ENCODE results near the gene VPS13C. TPM values are rescaled to one million over a fixed set of nuclear protein-coding genes. Genes with fewer than 3 reads are reported as not detected.
"Not testable (repeated sequence)": the region's sequence is repeated elsewhere in the genome, so short reads cannot be mapped to it uniquely, and the experiment has no call there.

VPS13C gene
- total and polyA plus RNA-seq, 5 experiments from 2014 or later, result 11.1 to 109 (median 17.6) TPM

DNA sequence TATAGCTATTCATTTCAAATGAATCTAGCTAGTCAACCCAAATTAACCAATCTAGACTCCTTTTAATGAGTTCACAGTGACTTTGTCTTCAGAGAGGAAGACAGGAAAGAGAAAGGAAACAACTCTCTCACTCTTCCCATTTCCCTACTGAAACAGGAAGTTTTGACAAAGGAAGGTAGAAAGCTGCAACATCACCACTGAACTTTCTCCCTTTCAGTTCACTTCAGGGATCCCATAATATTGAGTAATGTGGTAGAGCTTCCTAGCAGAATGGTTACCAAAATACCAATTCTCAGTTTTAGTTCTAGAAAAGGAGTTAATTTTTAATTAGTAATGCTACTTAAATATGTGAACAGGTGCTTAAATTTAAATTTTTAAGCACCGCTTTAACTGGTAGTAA, 7.5 kb downstream of the VPS13C start:
- Mint-ChIP-seq H3K4me1 (peaks cover 21 to 71% (median 57%) of the 10 kb centered on the region in 4 donors), H3K27ac (peak overlapping the region in 2 of 10 donors; percentile 8 to 32)

DNA sequence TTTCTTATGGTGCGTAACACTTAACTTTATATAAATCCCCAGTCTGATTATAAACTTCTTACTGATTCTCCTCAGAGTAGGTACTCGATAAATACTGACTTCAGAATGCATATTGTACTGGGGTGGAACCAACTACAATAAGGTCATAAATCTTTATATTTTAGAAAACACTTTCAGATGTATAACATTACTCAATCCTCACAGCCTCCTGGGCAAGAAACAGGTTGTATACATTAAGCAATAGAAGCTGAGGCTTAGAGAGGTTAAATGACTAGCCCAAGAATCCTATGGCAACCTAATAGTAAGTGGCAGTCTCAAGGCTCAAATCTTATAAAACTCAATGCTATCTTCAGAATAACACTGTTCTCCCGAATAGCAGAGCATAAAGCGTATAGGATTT, 9.1 kb downstream of the VPS13C start:
- peak overlapping the region in 2 of 10 donors; percentile 19 to 33 for H3K27ac Mint-ChIP-seq
- peaks cover 0 to 7% (median 5%) of the 10 kb centered on the region in 3 donors for H3K36me3 Mint-ChIP-seq
- peaks cover 21 to 73% (median 55%) of the 10 kb centered on the region in 4 donors for H3K4me1 Mint-ChIP-seq
- H3K4me3 Mint-ChIP-seq, result no peak overlapping the region
- POLR2A ChIA-PET, result interaction anchor here (0.8 kb wide), 1 partner anchor 10 kb away, joined by 6 read pairs; the partner anchor contains the start of gene VPS13C
- ATAC-seq (no peak), DNase-seq (no peak)
- H3K9me3 Mint-ChIP-seq, result peaks cover 0 to 2% (median 0%) of the 10 kb centered on the region in 9 donors
- no peaks in the 10 kb centered on the region for H3K27me3 Mint-ChIP-seq

More for the DNA sequence above, 7.5 kb downstream of the VPS13C start:
- Mint-ChIP-seq H3K4me3 (no peak overlapping the region), H3K9me3 (peaks cover 0 to 2% (median 0%) of the 10 kb centered on the region in 9 donors), H3K36me3 (peaks cover 0 to 11% (median 3%) of the 10 kb centered on the region in 3 donors), H3K27me3 (no peaks in the 10 kb centered on the region)
- POLR2A ChIA-PET, result interaction anchor here (0.6 to 0.7 kb wide), 2 partner anchors 25 to 41 kb away, joined by 3 to 5 read pairs; no protein-coding TSS in a partner anchor
- DNase-seq, result no peak
- no peak for ATAC-seq

DNA sequence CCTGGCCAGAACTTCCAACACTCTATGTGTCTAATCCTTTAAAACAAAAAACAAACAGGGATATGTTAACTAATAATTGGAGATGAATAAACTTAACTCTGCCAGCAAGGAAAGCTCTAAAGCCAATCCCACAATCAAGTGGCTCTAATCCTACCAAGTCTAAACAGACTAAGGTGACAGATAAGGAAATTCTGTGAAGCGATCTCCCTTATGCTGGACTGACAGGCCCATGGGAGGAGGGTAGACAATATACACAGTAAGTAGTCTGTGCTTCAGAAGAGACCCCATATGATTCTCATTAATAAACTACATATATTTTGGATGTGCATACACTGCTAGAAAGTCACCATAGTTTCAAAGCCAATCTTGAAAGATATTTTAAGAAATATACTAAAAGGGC, 10.1 kb downstream of the VPS13C start:
- Mint-ChIP-seq H3K9me3 (peaks cover 0 to 2% (median 0%) of the 10 kb centered on the region in 9 donors), H3K4me1 (peaks cover 20 to 75% (median 56%) of the 10 kb centered on the region in 4 donors), H3K4me3 (no peak overlapping the region), H3K36me3 (peaks cover 0 to 7% (median 5%) of the 10 kb centered on the region in 3 donors), H3K27me3 (no peaks in the 10 kb centered on the region), H3K27ac (peak overlapping the region in 2 of 10 donors; percentile 6 to 64)
- ATAC-seq, result no peak
- DNase-seq, result no peak
- POLR2A ChIA-PET, result interaction anchor here (0.8 kb wide), 1 partner anchor 11 kb away, joined by 6 read pairs; the partner anchor contains the start of gene VPS13C

DNA sequence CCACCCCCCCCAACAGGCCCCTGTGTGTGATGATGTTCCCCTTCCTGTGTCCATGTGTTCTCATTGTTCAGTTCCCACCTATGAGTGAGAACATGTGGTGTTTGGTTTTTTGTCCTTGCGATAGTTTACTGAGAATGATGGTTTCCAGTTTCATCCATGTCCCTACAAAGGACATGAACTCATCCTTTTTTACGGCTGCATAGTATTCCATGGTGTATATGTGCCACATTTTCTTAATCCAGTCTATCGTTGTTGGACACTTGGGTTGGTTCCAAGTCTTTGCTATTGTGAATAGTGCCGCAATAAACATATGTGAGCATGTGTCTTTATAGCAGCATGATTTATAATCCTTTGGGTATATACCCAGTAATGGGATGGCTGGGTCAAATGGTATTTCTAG, 12.0 kb downstream of the VPS13C start:
- H3K9me3 Mint-ChIP-seq, H3K4me3 Mint-ChIP-seq, H3K27ac Mint-ChIP-seq, DNase-seq, H3K27me3 Mint-ChIP-seq, POLR2A ChIA-PET, ATAC-seq: not testable (repeated sequence)
- peaks cover 12 to 69% (median 39%) of the 10 kb centered on the region in 4 donors for H3K4me1 Mint-ChIP-seq
- peaks cover 0 to 11% (median 7%) of the 10 kb centered on the region in 3 donors for H3K36me3 Mint-ChIP-seq

DNA sequence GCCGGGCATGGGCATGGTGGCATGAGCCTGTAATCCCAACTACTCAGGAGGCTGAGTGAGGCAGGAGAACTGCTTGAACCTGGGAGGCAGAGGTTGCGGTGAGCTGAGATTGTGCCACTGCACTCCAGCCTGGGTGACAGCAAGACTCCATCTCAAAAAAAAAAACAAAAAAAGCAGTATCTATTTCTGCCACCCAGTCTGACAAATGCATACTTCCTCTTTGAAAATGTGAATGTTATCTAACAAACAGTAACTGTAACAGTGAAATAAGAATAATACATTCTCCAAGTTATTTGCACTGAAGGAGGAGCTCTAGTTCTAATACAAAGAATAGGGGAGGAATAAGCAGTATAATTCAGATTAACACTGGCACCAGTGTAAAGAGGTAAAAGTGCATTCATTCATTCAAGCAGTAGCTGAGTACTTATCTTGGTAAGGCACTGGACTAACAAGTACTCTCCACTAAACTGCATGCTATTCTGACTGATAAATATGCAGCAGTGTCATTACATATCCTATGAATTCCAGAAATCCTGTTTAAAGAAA, 12.9 kb downstream of the VPS13C start:
- H3K9me3 Mint-ChIP-seq, result peaks cover 0 to 2% (median 0%) of the 10 kb centered on the region in 9 donors
- no peaks in the 10 kb centered on the region for H3K27me3 Mint-ChIP-seq
- peaks cover 12 to 62% (median 35%) of the 10 kb centered on the region in 4 donors for H3K4me1 Mint-ChIP-seq
- peaks cover 0 to 12% (median 7%) of the 10 kb centered on the region in 3 donors for H3K36me3 Mint-ChIP-seq
- POLR2A ChIA-PET, result no interaction called here
- H3K4me3 Mint-ChIP-seq, result peak overlapping the region in 2 of 10 donors; percentile 10 to 39
- no peak for DNase-seq
- H3K27ac Mint-ChIP-seq, result peak overlapping the region in 3 of 10 donors; percentile 10 to 73 (median 19)
- no peak for ATAC-seq

DNA sequence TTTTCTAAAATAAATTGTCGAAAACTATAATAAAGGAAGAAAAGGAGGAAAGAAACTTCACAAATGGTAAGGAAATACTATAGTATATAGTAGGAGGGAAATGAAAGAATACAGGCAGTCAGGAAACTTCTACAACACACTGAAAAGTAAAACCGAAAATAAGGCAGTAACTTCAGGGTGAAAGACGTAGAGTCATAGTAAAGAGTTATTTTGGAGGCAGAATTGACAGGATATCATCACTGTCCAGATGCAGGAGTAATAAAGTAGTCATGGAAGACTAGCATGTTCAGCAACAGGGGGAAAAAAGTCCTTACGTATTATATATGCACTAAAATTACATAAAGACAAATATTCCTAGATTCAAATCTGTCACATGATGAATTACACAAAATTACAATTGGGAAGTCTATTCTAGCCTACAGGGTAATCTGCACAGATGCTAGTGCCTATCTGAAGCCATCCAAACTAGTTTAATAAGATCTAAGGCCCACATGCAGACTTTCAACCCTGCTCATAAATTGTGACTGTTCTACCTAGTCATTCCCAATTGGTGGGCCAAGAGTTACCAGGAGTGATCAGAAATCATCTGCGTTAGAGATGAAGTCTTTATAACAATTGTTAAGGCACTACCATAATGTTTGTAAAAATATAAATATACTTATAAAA, 14.0 kb downstream of the VPS13C start:
- ATAC-seq (peak in 1 of 2 donors; percentile 39), DNase-seq (no peak)
- POLR2A ChIA-PET, result no interaction called here
- Mint-ChIP-seq H3K4me1 (peaks cover 8 to 51% (median 27%) of the 10 kb centered on the region in 4 donors), H3K36me3 (peaks cover 0 to 18% (median 8%) of the 10 kb centered on the region in 3 donors), H3K9me3 (peaks cover 0 to 2% (median 0%) of the 10 kb centered on the region in 9 donors), H3K4me3 (peak overlapping the region in 5 of 10 donors; percentile 24 to 68 (median 51)), H3K27me3 (no peaks in the 10 kb centered on the region), H3K27ac (peak overlapping the region in 6 of 10 donors; percentile 9 to 73 (median 44))

DNA sequence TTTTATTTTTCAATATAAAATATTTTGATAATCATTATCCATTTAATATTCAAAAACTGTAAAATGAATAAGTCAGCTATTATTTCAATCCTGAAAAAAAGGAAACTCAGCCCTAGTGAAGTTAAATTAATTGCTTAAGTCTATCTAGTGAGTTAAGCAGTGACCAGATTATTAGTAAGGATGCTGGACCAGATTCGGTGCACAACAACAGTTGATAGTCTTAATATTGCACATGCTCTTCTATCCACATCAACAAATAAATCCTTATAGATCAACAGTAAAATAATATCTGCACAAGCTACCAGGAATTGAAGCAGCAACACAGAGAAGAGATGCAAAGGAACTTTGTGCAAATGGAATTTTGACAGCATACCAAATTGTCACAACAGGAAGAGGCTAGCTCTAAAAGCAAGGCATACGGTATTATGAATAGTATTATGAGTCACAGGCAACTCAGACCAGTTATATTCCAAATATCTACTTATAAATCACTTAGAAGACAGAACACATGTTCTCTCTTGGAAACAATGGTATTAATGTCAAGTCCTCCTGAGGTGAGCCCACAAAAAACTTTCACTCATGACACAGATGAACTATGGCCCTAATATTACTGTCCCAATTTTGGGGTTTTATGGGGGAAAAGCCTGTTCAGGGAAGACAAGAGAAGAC, 24.9 kb downstream of the VPS13C start:
- H3K27me3 Mint-ChIP-seq, result no peaks in the 10 kb centered on the region

DNA sequence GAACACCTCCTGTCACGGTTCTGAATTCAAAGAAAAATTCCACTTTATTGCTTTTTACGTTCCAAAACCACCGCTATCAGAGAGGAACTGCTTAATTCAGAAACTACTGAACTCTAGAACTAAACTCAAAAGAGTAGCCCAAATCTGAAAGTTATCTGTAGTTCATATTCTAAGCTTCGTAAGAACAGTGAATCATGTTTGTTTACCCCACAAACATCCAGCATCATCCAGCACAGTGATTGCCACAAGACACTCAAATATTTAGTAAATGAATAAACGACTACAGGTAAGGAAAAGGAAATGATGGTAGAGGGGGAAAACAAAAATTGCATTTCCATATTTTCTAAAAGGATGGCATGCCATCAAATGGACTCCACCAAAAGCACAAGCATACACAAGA, 32.3 kb downstream of the VPS13C start:
- no peaks in the 10 kb centered on the region for H3K27me3 Mint-ChIP-seq
- ATAC-seq (no peak), DNase-seq (no peak)
- peaks cover 5 to 63% (median 27%) of the 10 kb centered on the region in 3 donors for H3K36me3 Mint-ChIP-seq
- no peaks in the 10 kb centered on the region for H3K9me3 Mint-ChIP-seq
- POLR2A ChIA-PET, result interaction anchor here (0.6 kb wide), 1 partner anchor 25 kb away, joined by 5 read pairs; no protein-coding TSS in a partner anchor
- H3K27ac Mint-ChIP-seq, result peak overlapping the region in 2 of 10 donors; percentile 15 to 35
- H3K4me3 Mint-ChIP-seq, result no peak overlapping the region
- peaks cover 6 to 28% (median 12%) of the 10 kb centered on the region in 4 donors for H3K4me1 Mint-ChIP-seq

More for the DNA sequence above, 24.9 kb downstream of the VPS13C start:
- H3K27ac Mint-ChIP-seq, result peak overlapping the region in 4 of 10 donors; percentile 3 to 21 (median 9)
- H3K36me3 Mint-ChIP-seq, result peaks cover 15 to 52% (median 19%) of the 10 kb centered on the region in 3 donors
- ATAC-seq (no peak), DNase-seq (no peak)
- POLR2A ChIA-PET, result no interaction called here
- H3K9me3 Mint-ChIP-seq, result peaks cover 0 to 7% (median 0%) of the 10 kb centered on the region in 9 donors
- H3K4me3 Mint-ChIP-seq, result no peak overlapping the region
- H3K4me1 Mint-ChIP-seq, result peaks cover 4 to 18% (median 12%) of the 10 kb centered on the region in 4 donors

DNA sequence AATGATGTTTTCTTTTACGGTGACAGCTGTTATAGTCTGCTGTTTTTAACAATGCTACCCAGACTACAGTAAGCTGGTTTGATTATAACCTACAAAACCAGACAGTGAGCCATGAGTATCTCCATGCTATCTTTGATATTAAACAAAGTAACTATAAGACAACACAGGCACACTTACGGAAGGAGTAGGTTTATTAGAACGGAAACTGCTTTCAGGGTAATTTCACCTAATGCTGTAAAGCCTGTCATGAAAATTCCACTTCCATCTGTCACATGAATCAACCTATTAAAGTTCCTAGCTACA, 33.0 kb downstream of the VPS13C start:
- H3K9me3 Mint-ChIP-seq, result peaks cover 0 to 1% (median 0%) of the 10 kb centered on the region in 9 donors
- peak overlapping the region in 1 of 10 donors; percentile 20 for H3K4me3 Mint-ChIP-seq
- POLR2A ChIA-PET, result interaction anchor here (0.6 kb wide), 1 partner anchor 25 kb away, joined by 5 read pairs; no protein-coding TSS in a partner anchor
- H3K36me3 Mint-ChIP-seq, result peaks cover 8 to 66% (median 34%) of the 10 kb centered on the region in 3 donors
- H3K27ac Mint-ChIP-seq, result peak overlapping the region in 1 of 10 donors; percentile 35
- DNase-seq (no peak), ATAC-seq (no peak)
- H3K27me3 Mint-ChIP-seq, result no peaks in the 10 kb centered on the region
- peaks cover 6 to 25% (median 12%) of the 10 kb centered on the region in 4 donors for H3K4me1 Mint-ChIP-seq

DNA sequence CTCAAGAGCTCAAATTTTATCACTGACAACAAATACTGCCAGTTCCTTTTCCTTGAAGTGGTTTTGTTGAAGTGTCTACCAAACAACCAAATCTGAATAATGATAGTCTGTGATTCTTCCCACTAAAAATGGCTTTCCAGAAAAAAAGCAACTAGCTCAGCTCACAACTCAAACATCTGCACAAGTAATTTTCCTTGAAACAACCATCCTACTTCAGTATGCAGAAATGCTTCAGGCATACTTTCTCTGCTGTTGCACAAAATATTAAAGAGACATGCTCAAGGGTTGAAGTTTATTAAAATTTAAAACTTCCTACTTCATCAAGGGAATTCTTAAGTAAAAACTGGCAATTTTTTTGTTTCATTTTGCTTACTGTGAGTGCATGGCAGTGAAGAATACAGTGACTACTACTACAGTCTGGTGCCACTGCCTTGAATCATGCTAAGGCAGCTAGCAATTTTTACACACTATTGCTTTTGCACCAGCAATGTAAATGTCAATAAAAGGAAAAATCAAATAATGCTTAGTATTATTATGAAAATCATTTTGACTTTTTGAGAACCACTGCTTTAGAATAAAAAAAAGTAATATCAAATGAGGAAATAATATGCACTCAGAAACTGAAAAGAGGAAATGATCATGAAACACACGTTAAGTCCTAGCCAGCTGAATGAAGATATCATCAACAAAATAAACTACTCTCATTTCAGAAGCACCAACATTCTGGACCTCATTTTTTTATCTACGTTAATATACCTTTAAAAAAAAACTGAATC, 33.6 kb downstream of the VPS13C start:
- Mint-ChIP-seq H3K36me3 (peaks cover 13 to 69% (median 38%) of the 10 kb centered on the region in 3 donors), H3K9me3 (peaks cover 0 to 1% (median 0%) of the 10 kb centered on the region in 9 donors), H3K4me3 (peak overlapping the region in 1 of 10 donors; percentile 20), H3K4me1 (peaks cover 6 to 25% (median 12%) of the 10 kb centered on the region in 4 donors), H3K27me3 (no peaks in the 10 kb centered on the region), H3K27ac (peak overlapping the region in 1 of 10 donors; percentile 35)
- POLR2A ChIA-PET, result no interaction called here
- ATAC-seq, result no peak
- DNase-seq, result no peak

DNA sequence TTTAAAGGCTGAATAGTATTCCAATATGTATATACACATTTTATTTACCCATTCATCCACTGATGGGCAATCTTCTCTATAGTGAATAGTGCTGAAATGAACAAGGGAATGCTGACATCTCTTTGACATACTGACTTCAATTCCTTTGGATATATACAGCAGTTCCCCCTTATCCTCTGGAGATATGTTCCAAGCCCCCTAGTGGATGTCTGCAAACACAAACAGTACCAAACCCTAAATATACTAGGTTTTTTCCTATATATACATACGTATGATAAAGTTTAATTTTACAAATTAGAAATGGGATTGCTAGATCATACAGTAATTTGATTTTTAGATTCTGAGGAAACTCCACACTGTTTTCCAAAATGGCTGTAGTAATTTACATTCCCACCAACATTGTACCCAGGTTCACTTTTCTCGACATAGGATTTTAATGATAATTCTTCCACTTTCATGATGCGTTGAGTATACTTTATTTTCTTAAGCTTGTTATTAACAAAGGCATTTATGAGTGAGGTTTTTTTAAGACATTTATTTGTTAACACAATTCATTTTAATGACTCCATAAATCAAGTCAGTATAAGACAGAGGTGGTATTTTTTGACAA, 38.2 kb downstream of the VPS13C start:
- no peak for ATAC-seq
- no peaks in the 10 kb centered on the region for H3K27me3 Mint-ChIP-seq
- H3K4me1 Mint-ChIP-seq, result peaks cover 3 to 14% (median 6%) of the 10 kb centered on the region in 4 donors
- peaks cover 23 to 63% (median 57%) of the 10 kb centered on the region in 3 donors for H3K36me3 Mint-ChIP-seq
- peaks cover 0 to 8% (median 0%) of the 10 kb centered on the region in 9 donors for H3K9me3 Mint-ChIP-seq
- H3K4me3 Mint-ChIP-seq, result no peak overlapping the region
- no peak for DNase-seq
- H3K27ac Mint-ChIP-seq, result no peak overlapping the region
- POLR2A ChIA-PET, result no interaction called here

Measured in naive thymus-derived CD8-positive, alpha-beta T cell (primary cell).